RWPE2 (cell line): ENCODE measurements around the gene PRKX.
A peak's percentile ranks its signal among the peaks of the same experiment; 100 is the strongest.

Experiments used
- ATAC-seq: fragments of 200-7000 bp; cut with Tn5 transposase; 3 replicates; pipeline ENCODE4 v1.9.1; 2021; ENCODE audit warnings: low read depth
- DNase-seq: peaks from one replicate; pipeline ENCODE4 v3.0.0-alpha.2; 2020; ENCODE audit warnings: low spot score
- H3K27ac ChIP-seq: fragments of 450-650 bp; 2 replicates; pipeline ENCODE4 v1.5.1; 2017; ENCODE audit warnings: mild to moderate bottlenecking; ENCODE audit not compliant: poor library complexity, severe bottlenecking
- H3K27me3 ChIP-seq: fragments of 250-450 bp; sonication (Bioruptor Pico); 2 replicates; pipeline ENCODE4 v1.5.1; 2021; ENCODE audit warnings: mild to moderate bottlenecking, moderate library complexity; ENCODE audit not compliant: insufficient read depth, poor library complexity, severe bottlenecking
- H3K36me3 ChIP-seq: fragments of 250-450 bp; sonication (Bioruptor Pico); 2 replicates; pipeline ENCODE4 v1.5.1; 2020; ENCODE audit warnings: low read depth, mild to moderate bottlenecking, moderate library complexity
- H3K4me1 ChIP-seq: fragments of 250-450 bp; sonication (Bioruptor Pico); 2 replicates; pipeline ENCODE4 v1.5.1; 2021; ENCODE audit warnings: mild to moderate bottlenecking, moderate library complexity; ENCODE audit not compliant: insufficient read depth, poor library complexity, severe bottlenecking
- H3K4me3 ChIP-seq: fragments of 250-450 bp; sonication (Bioruptor Pico); 2 replicates; pipeline ENCODE4 v1.5.1; 2021; ENCODE audit warnings: mild to moderate bottlenecking, moderate library complexity; ENCODE audit not compliant: severe bottlenecking
- H3K9me3 ChIP-seq: fragments of 250-450 bp; sonication (Bioruptor Pico); 2 replicates; pipeline ENCODE4 v1.5.1; 2021; ENCODE audit warnings: mild to moderate bottlenecking, moderate library complexity; ENCODE audit not compliant: severe bottlenecking
- TF ChIP-seq, protein P1 (sequence below): fragments of 450-650 bp; IDR thresholded peaks from one replicate; pipeline ENCODE4 v1.5.1; 2017; ENCODE audit warnings: mild to moderate bottlenecking, moderate library complexity; ENCODE audit not compliant: poor library complexity, severe bottlenecking

Gene PRKX

DNA sequence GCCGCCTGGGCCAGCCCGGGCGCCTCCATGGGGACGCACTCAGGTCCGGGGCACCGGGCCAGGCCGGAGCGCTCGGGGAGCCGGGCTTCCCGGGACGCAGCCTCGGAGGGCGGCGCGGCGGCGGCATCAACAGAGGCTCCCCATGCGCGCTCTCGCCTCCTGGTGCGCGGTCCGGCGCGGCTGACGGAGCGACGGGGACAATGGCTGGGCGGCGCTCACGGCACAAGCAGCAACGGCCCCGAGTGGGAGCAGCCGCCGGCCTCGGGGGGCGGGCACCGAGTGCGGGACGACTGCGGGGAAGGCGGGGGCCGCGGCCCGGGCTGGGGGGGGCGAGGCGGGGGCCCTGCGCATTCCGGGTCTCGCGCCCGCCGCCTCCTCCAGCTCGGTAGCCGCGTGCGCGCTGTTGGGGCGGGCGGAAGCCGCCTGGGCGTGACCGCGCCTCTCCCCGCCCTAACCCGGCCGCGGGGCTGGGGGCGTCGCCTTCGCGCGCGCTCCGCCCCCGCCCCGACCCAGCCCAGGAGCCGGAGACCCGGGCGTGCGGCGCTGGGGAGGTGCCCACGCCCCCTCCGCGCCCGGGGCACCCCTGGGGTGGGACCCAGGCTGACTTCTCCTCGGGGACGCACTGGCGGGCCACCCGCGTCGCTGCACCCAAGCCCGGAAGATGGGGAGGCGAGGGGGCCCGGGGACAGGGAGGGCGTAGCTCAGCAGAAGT lies at the start of gene PRKX:
Gene PRKX (minus strand): TSS at position 425 of the 712 bp plus-strand sequence. CDS start 396 bp downstream, at position 29.
- no peaks in the 10 kb centered on the region for H3K27me3 ChIP-seq
- no peaks in the 10 kb centered on the region for H3K36me3 ChIP-seq
- TF ChIP-seq, protein P1, sequence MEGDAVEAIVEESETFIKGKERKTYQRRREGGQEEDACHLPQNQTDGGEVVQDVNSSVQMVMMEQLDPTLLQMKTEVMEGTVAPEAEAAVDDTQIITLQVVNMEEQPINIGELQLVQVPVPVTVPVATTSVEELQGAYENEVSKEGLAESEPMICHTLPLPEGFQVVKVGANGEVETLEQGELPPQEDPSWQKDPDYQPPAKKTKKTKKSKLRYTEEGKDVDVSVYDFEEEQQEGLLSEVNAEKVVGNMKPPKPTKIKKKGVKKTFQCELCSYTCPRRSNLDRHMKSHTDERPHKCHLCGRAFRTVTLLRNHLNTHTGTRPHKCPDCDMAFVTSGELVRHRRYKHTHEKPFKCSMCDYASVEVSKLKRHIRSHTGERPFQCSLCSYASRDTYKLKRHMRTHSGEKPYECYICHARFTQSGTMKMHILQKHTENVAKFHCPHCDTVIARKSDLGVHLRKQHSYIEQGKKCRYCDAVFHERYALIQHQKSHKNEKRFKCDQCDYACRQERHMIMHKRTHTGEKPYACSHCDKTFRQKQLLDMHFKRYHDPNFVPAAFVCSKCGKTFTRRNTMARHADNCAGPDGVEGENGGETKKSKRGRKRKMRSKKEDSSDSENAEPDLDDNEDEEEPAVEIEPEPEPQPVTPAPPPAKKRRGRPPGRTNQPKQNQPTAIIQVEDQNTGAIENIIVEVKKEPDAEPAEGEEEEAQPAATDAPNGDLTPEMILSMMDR: no peak
- ATAC-seq: peak; percentile 87
- H3K4me3 ChIP-seq: peak within 1 kb of the TSS; percentile 69
- no peaks in the 10 kb centered on the region for H3K9me3 ChIP-seq
- H3K27ac ChIP-seq: peak within 1 kb of the TSS; percentile 17
- no peak for DNase-seq
- H3K4me1 ChIP-seq: no peaks in the 10 kb centered on the region

DNA sequence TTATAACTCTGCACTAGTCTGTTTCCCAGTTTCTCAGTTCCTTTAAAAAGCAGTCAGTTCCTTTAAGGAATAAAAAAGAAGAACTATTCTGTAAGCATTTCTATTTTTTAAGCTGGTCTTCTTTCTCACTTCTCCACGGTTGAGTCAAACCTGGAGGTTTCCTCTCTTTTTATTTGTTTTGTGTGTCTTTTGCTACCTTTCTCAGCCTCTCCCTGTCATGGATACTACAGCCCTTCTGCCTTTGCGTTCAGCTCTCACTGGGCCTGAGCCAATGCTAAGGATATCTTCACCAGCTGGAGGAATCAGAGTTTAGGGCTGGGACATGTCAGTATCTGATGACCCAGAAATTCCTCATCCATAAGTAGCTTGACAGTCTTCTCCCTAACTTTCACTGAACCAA lies 49.7 kb upstream of the PRKX start:
- no peak overlapping the region for H3K4me3 ChIP-seq
- DNase-seq: no peak
- ATAC-seq: no peak
- no peaks in the 10 kb centered on the region for H3K4me1 ChIP-seq
- TF ChIP-seq, protein P1: no peak
- no peaks in the 10 kb centered on the region for H3K27me3 ChIP-seq
- no peak overlapping the region for H3K27ac ChIP-seq
- H3K9me3 ChIP-seq: no peaks in the 10 kb centered on the region
- H3K36me3 ChIP-seq: no peaks in the 10 kb centered on the region

GRCh38 chrX:3757510-3758025 lies 44.1 kb upstream of the PRKX start:
- TF ChIP-seq, protein P1: no peak
- ATAC-seq: no peak
- Histone ChIP-seq H3K4me1 (no peaks in the 10 kb centered on the region), H3K9me3 (no peaks in the 10 kb centered on the region), H3K27me3 (no peaks in the 10 kb centered on the region), H3K4me3 (no peak overlapping the region), H3K27ac (no peak overlapping the region), H3K36me3 (no peaks in the 10 kb centered on the region)
- no peak for DNase-seq

GRCh38 chrX:3748052-3748559 lies 34.7 kb upstream of the PRKX start:
- Histone ChIP-seq H3K27me3 (no peaks in the 10 kb centered on the region), H3K36me3 (no peaks in the 10 kb centered on the region), H3K9me3 (no peaks in the 10 kb centered on the region), H3K4me3 (no peak overlapping the region), H3K4me1 (no peaks in the 10 kb centered on the region), H3K27ac (no peak overlapping the region)
- TF ChIP-seq, protein P1: no peak
- ATAC-seq (no peak), DNase-seq (no peak)
